ENCODE data around the gene RTF1.

RTF1 gene

GRCh38 chr15:41502795-41503668 is 86.1 kb downstream of the RTF1 start:
- FAIRE-seq (no peak), DNase-seq (ENCODE audit: low spot score) (no peak)

- FAIRE-seq = no peak
- no peak for DNase-seq (ENCODE audit: low spot score)
Observed at GRCh38 chr15:41503669-41504010, 86.7 kb downstream of the RTF1 start.

DNA sequence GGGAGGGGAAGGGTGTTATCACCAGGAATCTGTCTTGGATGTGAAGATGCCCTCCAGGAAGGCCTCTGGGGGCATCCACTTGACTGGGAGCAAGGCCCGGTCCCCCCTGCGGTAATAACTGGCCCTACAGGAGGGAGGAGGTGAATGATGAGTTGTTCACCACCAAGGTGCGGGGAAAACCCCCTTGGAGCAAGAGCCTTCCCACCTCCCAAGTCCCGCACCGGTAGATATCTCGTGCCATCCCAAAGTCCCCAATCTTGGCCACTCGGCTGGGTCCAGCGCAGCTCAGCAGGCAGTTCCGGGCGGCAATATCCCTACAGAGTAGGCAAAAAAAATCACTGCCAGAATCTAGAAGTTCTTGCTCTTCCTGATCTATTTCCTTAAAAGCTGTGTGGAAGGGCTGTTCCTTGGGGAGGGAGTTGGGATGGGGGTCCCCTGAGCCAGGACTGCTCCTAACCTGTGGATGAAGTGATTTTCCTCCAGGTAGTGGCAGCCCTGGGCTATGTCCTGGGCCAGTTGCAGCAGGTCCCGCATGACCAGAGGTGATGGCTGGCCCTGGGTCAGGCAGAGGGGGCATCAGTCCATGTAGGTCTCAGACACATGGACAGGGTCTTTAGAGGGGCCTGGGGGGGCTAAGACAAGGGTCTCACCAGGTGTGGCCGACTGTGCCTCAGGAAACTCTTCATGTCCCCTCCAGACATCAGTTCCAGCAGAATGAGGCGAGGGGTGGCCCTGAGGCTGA is 88.0 kb downstream of the RTF1 start:
- FAIRE-seq = no peak
- no peak for DNase-seq (ENCODE audit: low spot score)

DNA sequence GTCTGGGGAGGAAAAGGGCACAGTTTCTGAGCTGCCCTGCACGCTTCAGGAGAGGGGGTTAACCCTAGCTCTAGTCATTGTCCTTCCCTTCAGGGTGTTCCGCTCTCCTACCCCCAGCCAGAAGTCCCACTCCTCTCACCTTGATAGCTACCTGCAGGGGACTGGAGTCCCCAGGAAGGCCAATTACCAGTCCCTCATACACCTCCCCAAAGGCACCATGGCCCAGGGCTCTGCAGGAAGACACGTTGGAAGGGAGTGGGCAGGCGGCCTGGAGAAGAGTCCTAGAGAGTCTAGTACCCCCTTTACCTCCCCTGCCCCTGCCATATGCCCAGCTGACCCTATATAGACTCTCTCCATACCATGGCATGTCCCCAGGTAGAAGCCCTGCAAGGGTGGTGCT is 88.9 kb downstream of the RTF1 start:
- DNase-seq (ENCODE audit: low spot score) (no peak), FAIRE-seq (no peak)

GRCh38 chr15:41506796-41507341 is 90.0 kb downstream of the RTF1 start:
- no peak for FAIRE-seq
- DNase-seq (ENCODE audit: low spot score) = no peak

GRCh38 chr15:41507820-41508290 is 91.0 kb downstream of the RTF1 start:
- FAIRE-seq (no peak), DNase-seq (ENCODE audit: low spot score) (no peak)

- DNase-seq (ENCODE audit: low spot score) = no peak
- no peak for FAIRE-seq
Observed at GRCh38 chr15:41510728-41511127, 93.8 kb downstream of the RTF1 start.

DNA sequence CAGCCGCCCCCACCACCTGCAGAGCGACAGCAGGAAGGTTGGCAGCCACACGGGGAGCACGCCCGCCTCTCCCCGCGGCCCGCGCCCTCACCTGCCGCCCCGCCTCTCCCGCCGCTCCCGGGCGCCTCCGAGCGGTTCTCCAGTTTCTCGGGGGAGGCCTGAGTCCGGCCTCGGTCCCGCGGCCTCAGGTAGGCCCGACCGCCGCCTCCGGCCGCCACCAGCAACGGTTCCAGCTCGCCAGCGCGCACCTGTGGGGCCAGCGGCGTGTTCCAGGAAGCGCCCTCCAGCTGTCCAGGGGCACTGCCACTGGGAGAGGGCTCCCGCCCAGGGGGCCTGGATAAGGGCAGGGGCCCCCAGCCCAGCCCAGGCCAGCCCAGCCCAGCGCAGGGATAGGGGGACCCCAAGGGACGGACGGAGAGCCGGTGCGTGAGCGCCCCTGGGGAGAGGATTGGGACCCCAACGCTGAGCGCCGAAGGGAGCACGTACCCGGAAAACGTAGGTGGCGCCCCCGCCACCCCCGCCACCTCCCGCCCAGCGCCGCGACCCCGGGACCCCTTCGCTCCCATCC is 94.5 kb downstream of the RTF1 start:
- no peak for FAIRE-seq
- no peak for DNase-seq (ENCODE audit: low spot score)

DNA sequence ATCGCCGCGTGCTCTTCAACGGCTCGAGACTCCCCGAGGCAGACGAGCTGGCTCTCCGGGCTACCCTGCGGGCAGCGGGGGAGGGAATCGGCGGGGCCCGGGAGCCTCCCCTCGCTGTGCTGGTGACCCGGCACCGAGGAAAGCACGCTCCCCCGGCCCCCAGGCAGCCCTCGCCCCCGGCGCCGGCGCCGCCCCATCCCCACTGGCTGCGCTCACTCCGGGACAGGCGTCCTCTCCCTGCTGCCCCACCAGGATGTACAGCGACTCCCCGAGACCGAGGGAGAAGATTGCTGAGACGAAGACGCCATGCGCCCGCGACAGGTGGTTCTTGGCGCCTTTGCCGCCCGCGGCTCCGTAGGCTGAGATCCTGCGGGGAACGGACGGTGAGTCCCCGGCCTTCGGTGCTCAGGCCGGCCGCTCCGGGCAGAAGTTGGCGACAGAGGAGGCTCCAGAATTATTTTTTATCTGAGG is 95.0 kb downstream of the RTF1 start:
- FAIRE-seq (no peak), DNase-seq (ENCODE audit: low spot score) (no peak)

GRCh38 chr15:41512512-41512939 is 95.6 kb downstream of the RTF1 start:
- FAIRE-seq = no peak
- no peak for DNase-seq (ENCODE audit: low spot score)

DNA sequence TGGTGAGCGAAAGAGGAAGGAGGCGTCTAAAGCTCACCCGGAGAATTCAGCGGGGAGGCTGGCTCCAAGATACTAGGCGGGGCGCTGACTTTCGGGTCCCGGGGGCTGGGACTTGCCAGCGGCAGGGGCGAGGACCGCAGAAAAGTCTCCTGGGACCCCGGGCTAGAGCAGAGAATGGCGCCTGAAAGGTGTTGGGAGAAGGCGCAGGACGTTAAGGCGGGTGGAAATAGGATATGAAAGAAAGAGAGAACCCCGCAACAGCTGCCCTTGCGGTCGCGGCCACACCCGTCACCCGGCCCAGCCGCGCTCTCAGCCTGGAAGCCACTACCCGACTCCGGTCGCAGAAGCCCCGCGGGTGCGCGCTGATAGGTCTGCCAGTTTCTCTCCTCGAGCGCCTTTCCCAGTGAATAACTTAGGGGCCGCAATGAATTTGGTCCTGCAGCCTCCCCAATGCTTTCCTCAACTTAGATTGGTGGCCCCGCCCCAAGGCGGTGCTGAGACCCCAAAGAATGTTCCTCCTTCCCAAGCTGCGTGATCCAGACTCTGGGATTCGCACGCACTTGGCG is 96.1 kb downstream of the RTF1 start:
- FAIRE-seq (no peak), DNase-seq (ENCODE audit: low spot score) (no peak)

DNA sequence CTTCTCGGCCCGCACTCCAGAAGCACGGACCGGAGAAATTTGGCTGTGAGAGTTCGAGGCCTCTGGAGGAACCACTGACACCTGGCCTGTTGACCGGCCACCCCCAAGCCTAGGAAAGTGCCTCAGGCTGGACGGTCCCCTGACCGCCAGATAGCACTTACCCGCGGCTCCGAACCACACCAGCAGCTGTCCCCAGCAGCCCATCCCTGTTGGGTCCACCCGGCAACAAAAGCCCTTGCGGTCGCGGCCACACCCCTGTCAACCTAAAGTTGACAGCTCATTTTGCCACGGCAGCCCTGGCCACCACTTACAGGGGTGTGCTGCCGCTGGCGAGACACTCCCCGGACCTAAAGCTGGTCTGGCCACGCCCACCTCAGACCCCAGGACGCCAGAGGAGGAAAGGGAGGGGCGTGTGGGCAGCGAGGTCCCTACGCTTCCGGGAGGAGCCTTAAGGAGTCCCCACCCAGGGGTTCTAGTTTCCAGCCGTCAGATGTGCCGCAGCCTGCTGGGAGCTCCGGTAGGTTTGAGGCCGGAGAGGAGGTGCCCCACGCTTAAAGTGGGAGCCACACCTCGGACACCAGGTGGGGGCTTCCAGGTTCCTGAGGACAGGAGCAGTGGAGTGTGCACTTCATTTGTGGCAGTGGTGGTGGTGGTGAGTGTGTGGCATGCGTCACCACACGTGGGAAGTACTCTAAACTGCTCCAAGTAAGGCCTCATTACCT is 96.8 kb downstream of the RTF1 start, which contains the start of gene LTK:
LTK (minus strand) TSS at position 322 of the 722 bp plus-strand sequence; CDS start at position 204, 118 bp downstream.
- FAIRE-seq (no peak), DNase-seq (ENCODE audit: low spot score) (no peak)

- no peak for DNase-seq (ENCODE audit: low spot score)
- no peak for FAIRE-seq
Observed at GRCh38 chr15:41517895-41518449, 101.1 kb downstream of the RTF1 start.

GRCh38 chr15:41520636-41521035 is 103.7 kb downstream of the RTF1 start:
- no peak for FAIRE-seq
- no peak for DNase-seq (ENCODE audit: low spot score)

DNA sequence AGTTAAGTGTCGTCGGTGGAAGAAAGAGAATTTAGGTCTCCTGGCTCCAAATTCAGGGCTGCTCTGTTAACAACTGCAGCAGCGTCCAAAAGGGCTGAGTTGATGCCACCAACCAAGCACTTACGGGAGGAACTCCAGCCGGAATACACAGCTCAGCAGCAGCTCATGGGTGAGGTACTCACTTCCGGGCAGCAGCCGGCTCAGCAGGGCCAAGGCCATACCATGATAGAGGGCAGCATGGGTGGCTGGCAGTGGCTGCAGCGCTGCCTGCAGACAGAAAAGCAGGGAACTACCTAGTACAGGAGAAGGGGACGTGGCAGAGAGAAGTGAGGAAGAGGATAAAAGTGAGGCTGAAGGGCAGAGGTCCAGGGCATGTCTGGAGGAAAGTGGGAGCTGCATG is 104.7 kb downstream of the RTF1 start:
- FAIRE-seq (no peak), DNase-seq (ENCODE audit: low spot score) (no peak)

- FAIRE-seq = no peak
- no peak for DNase-seq (ENCODE audit: low spot score)
Observed at GRCh38 chr15:41523097-41523496, 106.2 kb downstream of the RTF1 start.

- FAIRE-seq (no peak), DNase-seq (ENCODE audit: low spot score) (no peak)
Observed at GRCh38 chr15:41530363-41530956, 113.6 kb downstream of the RTF1 start.

Data from urothelium cell line (cell line).